ENCODE data around the gene RAB18. TPM values are rescaled to one million over a fixed set of nuclear protein-coding genes. Genes with fewer than 3 reads are reported as not detected.

The RAB18 gene
- total and polyA plus RNA-seq, 2 experiments from 2014 or later = 35.5 to 77.2 TPM

DNA sequence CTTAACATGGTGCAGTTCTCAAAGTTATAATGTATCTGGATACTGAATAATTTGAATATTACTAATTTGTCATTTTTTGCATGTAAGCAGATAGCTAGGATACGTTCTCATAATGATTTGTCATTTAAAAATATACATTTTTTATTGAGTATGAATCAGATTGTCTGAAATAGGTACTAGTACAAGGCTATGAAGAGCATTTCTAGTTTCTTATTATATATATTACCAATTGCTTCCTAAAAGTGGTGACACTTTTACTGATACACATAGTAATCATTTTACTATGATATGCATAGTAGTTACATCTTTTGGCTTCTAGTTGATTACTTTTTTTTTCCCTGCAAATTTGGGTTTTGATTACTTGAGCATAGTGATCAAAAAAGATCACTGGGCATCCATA, 26.4 kb downstream of the RAB18 start:
- DNase-seq (ENCODE audit: low spot score) (no peak), ATAC-seq (no peak)
- H3K4me1 ChIP-seq (ENCODE audit: insufficient read depth) = peaks cover 12% of the 10 kb centered on the region; the same call in 1 of the 2 replicates
- H3K4me2 ChIP-seq = no peak overlapping the region
- Mint-ChIP-seq H3K27ac (peak overlapping the region; percentile 96), H3K4me3 (no peak overlapping the region), H3K36me3 (ENCODE audit: low read depth) (no peaks in the 10 kb centered on the region; the same call in 1 of the 3 replicates), H3K9me3 (no peaks in the 10 kb centered on the region), H3K27me3 (ENCODE audit: insufficient read depth, low read depth, poor library complexity) (no peaks in the 10 kb centered on the region), H3K4me1 (peaks cover 27% of the 10 kb centered on the region)
- H3K79me2 ChIP-seq (replicated peaks; ENCODE audit: insufficient read depth) = peaks cover 32% of the 10 kb centered on the region; the same call in 1 of the 2 replicates
- no peaks in the 10 kb centered on the region for H3K9me2 ChIP-seq (ENCODE audit: insufficient read depth)
- H3K4me3 ChIP-seq = no peak overlapping the region
- no peaks in the 10 kb centered on the region for H3K36me3 ChIP-seq (ENCODE audit: insufficient read depth)
- H4K20me1 ChIP-seq (replicated peaks; ENCODE audit: insufficient read depth) = no peaks in the 10 kb centered on the region
- H3F3A ChIP-seq (replicated peaks; ENCODE audit: low read depth) = no peaks in the 10 kb centered on the region
- TF ChIP-seq CREB1 (CRISPR knock-in tag; IDR thresholded peaks at IDR 0.05; ENCODE audit: low read depth) (no peak), JUNB (IDR thresholded peaks at IDR 0.05; ENCODE audit: unreplicated experiment) (no peak), ZNF331 (CRISPR knock-in tag; IDR thresholded peaks at IDR 0.05; ENCODE audit: low read depth) (no peak), STAT1 (IDR thresholded peaks at IDR 0.05; ENCODE audit: unreplicated experiment) (no peak), EZH2 (IDR thresholded peaks at IDR 0.05; ENCODE audit: low read depth, unreplicated experiment) (no peak), EZH2phosphoT487 (IDR thresholded peaks at IDR 0.05; ENCODE audit: unreplicated experiment) (no peak), POLR2AphosphoS5 (IDR thresholded peaks at IDR 0.05; ENCODE audit: low read depth) (no peak)
- TF ChIP-seq, protein P1, sequence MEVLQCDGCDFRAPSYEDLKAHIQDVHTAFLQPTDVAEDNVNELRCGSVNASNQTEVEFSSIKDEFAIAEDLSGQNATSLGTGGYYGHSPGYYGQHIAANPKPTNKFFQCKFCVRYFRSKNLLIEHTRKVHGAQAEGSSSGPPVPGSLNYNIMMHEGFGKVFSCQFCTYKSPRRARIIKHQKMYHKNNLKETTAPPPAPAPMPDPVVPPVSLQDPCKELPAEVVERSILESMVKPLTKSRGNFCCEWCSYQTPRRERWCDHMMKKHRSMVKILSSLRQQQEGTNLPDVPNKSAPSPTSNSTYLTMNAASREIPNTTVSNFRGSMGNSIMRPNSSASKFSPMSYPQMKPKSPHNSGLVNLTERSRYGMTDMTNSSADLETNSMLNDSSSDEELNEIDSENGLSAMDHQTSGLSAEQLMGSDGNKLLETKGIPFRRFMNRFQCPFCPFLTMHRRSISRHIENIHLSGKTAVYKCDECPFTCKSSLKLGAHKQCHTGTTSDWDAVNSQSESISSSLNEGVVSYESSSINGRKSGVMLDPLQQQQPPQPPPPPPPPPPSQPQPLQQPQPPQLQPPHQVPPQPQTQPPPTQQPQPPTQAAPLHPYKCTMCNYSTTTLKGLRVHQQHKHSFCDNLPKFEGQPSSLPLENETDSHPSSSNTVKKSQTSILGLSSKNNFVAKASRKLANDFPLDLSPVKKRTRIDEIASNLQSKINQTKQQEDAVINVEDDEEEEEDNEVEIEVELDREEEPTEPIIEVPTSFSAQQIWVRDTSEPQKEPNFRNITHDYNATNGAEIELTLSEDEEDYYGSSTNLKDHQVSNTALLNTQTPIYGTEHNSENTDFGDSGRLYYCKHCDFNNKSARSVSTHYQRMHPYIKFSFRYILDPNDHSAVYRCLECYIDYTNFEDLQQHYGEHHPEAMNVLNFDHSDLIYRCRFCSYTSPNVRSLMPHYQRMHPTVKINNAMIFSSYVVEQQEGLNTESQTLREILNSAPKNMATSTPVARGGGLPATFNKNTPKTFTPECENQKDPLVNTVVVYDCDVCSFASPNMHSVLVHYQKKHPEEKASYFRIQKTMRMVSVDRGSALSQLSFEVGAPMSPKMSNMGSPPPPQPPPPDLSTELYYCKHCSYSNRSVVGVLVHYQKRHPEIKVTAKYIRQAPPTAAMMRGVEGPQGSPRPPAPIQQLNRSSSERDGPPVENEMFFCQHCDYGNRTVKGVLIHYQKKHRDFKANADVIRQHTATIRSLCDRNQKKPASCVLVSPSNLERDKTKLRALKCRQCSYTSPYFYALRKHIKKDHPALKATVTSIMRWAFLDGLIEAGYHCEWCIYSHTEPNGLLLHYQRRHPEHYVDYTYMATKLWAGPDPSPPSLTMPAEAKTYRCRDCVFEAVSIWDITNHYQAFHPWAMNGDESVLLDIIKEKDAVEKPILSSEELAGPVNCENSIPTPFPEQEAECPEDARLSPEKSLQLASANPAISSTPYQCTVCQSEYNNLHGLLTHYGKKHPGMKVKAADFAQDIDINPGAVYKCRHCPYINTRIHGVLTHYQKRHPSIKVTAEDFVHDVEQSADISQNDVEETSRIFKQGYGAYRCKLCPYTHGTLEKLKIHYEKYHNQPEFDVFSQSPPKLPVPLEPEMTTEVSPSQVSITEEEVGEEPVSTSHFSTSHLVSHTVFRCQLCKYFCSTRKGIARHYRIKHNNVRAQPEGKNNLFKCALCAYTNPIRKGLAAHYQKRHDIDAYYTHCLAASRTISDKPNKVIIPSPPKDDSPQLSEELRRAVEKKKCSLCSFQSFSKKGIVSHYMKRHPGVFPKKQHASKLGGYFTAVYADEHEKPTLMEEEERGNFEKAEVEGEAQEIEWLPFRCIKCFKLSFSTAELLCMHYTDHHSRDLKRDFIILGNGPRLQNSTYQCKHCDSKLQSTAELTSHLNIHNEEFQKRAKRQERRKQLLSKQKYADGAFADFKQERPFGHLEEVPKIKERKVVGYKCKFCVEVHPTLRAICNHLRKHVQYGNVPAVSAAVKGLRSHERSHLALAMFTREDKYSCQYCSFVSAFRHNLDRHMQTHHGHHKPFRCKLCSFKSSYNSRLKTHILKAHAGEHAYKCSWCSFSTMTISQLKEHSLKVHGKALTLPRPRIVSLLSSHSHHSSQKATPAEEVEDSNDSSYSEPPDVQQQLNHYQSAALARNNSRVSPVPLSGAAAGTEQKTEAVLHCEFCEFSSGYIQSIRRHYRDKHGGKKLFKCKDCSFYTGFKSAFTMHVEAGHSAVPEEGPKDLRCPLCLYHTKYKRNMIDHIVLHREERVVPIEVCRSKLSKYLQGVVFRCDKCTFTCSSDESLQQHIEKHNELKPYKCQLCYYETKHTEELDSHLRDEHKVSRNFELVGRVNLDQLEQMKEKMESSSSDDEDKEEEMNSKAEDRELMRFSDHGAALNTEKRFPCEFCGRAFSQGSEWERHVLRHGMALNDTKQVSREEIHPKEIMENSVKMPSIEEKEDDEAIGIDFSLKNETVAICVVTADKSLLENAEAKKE (CRISPR knock-in tag; IDR thresholded peaks at IDR 0.05) = no peak
- TF ChIP-seq, protein P2, sequence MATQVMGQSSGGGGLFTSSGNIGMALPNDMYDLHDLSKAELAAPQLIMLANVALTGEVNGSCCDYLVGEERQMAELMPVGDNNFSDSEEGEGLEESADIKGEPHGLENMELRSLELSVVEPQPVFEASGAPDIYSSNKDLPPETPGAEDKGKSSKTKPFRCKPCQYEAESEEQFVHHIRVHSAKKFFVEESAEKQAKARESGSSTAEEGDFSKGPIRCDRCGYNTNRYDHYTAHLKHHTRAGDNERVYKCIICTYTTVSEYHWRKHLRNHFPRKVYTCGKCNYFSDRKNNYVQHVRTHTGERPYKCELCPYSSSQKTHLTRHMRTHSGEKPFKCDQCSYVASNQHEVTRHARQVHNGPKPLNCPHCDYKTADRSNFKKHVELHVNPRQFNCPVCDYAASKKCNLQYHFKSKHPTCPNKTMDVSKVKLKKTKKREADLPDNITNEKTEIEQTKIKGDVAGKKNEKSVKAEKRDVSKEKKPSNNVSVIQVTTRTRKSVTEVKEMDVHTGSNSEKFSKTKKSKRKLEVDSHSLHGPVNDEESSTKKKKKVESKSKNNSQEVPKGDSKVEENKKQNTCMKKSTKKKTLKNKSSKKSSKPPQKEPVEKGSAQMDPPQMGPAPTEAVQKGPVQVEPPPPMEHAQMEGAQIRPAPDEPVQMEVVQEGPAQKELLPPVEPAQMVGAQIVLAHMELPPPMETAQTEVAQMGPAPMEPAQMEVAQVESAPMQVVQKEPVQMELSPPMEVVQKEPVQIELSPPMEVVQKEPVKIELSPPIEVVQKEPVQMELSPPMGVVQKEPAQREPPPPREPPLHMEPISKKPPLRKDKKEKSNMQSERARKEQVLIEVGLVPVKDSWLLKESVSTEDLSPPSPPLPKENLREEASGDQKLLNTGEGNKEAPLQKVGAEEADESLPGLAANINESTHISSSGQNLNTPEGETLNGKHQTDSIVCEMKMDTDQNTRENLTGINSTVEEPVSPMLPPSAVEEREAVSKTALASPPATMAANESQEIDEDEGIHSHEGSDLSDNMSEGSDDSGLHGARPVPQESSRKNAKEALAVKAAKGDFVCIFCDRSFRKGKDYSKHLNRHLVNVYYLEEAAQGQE (IDR thresholded peaks at IDR 0.05; ENCODE audit: unreplicated experiment) = no peak
- TF ChIP-seq, protein P3, sequence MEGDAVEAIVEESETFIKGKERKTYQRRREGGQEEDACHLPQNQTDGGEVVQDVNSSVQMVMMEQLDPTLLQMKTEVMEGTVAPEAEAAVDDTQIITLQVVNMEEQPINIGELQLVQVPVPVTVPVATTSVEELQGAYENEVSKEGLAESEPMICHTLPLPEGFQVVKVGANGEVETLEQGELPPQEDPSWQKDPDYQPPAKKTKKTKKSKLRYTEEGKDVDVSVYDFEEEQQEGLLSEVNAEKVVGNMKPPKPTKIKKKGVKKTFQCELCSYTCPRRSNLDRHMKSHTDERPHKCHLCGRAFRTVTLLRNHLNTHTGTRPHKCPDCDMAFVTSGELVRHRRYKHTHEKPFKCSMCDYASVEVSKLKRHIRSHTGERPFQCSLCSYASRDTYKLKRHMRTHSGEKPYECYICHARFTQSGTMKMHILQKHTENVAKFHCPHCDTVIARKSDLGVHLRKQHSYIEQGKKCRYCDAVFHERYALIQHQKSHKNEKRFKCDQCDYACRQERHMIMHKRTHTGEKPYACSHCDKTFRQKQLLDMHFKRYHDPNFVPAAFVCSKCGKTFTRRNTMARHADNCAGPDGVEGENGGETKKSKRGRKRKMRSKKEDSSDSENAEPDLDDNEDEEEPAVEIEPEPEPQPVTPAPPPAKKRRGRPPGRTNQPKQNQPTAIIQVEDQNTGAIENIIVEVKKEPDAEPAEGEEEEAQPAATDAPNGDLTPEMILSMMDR (conservative IDR thresholded peaks at IDR 0.05; ENCODE audit: low read depth in 2 of 2) = no peak
- no peak overlapping the region for H2AFZ ChIP-seq
- H3K27ac ChIP-seq (ENCODE audit: low read depth) = no peak overlapping the region
- H3K27me3 ChIP-seq (ENCODE audit: insufficient read depth) = no peaks in the 10 kb centered on the region
